Loucy (cell line): ENCODE data around the gene PNPLA6.

Source experiments
- H2AFZ ChIP-seq: fragments of 200-600 bp; sonication (generic); 2 replicates; pipeline ENCODE4 v1.6.0; 2016; ENCODE audit warnings: antibody characterized with exemption, mild to moderate bottlenecking, low read length, moderate library complexity
- H3F3A ChIP-seq: fragments of 200-600 bp; 2 replicates; pipeline ENCODE4 v1.6.0; 2016; ENCODE audit warnings: antibody characterized with exemption, low read depth, mild to moderate bottlenecking
- H3K27me3 ChIP-seq: fragments of 200-600 bp; sonication (generic); 2 replicates; pipeline ENCODE4 v1.6.1; 2014; ENCODE audit warnings: low read length, mild to moderate bottlenecking; ENCODE audit not compliant: insufficient read depth, poor library complexity, severe bottlenecking
- H3K36me3 ChIP-seq: fragments of 200-600 bp; sonication (generic); 2 replicates; pipeline ENCODE4 v1.6.1; 2016; ENCODE audit warnings: low read length; ENCODE audit not compliant: insufficient read depth
- H3K4me1 ChIP-seq: fragments of 200-600 bp; sonication (generic); 2 replicates; pipeline ENCODE4 v1.5.1; 2014; ENCODE audit warnings: low read length, mild to moderate bottlenecking; ENCODE audit not compliant: insufficient read depth, poor library complexity, severe bottlenecking
- H3K4me2 ChIP-seq: fragments of 200-600 bp; sonication (generic); 2 replicates; pipeline ENCODE4 v1.6.0; 2014; ENCODE audit warnings: antibody characterized with exemption, low read length, low read depth, mild to moderate bottlenecking; ENCODE audit not compliant: poor library complexity, severe bottlenecking
- H3K4me3 ChIP-seq: fragments of 200-600 bp; sonication (generic); 2 replicates; pipeline ENCODE4 v1.5.1; 2014; ENCODE audit warnings: low read length, mild to moderate bottlenecking, mixed read lengths; ENCODE audit not compliant: poor library complexity, severe bottlenecking
- H3K79me2 ChIP-seq: fragments of 200-600 bp; sonication (generic); 2 replicates; pipeline ENCODE4 v1.6.1; 2014; ENCODE audit warnings: low read length; ENCODE audit not compliant: insufficient read depth
- H3K9ac ChIP-seq: fragments of 200-600 bp; sonication (generic); 2 replicates; pipeline ENCODE4 v1.6.0; 2014; ENCODE audit warnings: mild to moderate bottlenecking, low read depth, low read length, moderate library complexity; ENCODE audit not compliant: poor library complexity, severe bottlenecking
- H3K9me2 ChIP-seq: fragments of 200-600 bp; sonication (generic); replicated peaks from 2 replicates; pipeline ENCODE4 v1.6.1; 2016; ENCODE audit warnings: low read depth, low read length, mixed read lengths
- H3K9me3 ChIP-seq: fragments of 200-600 bp; sonication (generic); 2 replicates; pipeline ENCODE4 v1.6.1; 2014; ENCODE audit warnings: mild to moderate bottlenecking, antibody characterized with exemption, low read length, low read depth; ENCODE audit not compliant: insufficient read depth
- H4K20me1 ChIP-seq: fragments of 200-600 bp; sonication (generic); 2 replicates; pipeline ENCODE4 v1.6.0; 2014; ENCODE audit warnings: antibody characterized with exemption, low read length, mild to moderate bottlenecking; ENCODE audit not compliant: insufficient read depth, poor library complexity, severe bottlenecking
- EZH2phosphoT487 ChIP-seq: fragments of 200-600 bp; IDR thresholded peaks from 2 replicates; pipeline ENCODE4 v1.6.1; 2018; ENCODE audit warnings: antibody characterized with exemption, mild to moderate bottlenecking, moderate library complexity, borderline replicate concordance
- TF ChIP-seq, protein P1 (sequence below): fragments of 200-600 bp; sonication (generic); conservative IDR thresholded peaks from 2 replicates; pipeline ENCODE4 v1.5.1; 2014; ENCODE audit warnings: mild to moderate bottlenecking, antibody characterized with exemption, low read length

The PNPLA6 gene

GRCh38 chr19:7505682-7506384 is 29.7 kb upstream of the PNPLA6 start:
- Histone ChIP-seq H3K4me3 (no peak overlapping the region), H3K27me3 (no peaks in the 10 kb centered on the region), H4K20me1 (no peaks in the 10 kb centered on the region), H2AFZ (no peak overlapping the region), H3K79me2 (no peaks in the 10 kb centered on the region), H3K4me1 (no peaks in the 10 kb centered on the region), H3K4me2 (no peak overlapping the region), H3K9me2 (no peaks in the 10 kb centered on the region), H3F3A (no peaks in the 10 kb centered on the region), H3K9me3 (no peaks in the 10 kb centered on the region), H3K36me3 (no peaks in the 10 kb centered on the region), H3K9ac (no peak overlapping the region)
- TF ChIP-seq, protein P1, sequence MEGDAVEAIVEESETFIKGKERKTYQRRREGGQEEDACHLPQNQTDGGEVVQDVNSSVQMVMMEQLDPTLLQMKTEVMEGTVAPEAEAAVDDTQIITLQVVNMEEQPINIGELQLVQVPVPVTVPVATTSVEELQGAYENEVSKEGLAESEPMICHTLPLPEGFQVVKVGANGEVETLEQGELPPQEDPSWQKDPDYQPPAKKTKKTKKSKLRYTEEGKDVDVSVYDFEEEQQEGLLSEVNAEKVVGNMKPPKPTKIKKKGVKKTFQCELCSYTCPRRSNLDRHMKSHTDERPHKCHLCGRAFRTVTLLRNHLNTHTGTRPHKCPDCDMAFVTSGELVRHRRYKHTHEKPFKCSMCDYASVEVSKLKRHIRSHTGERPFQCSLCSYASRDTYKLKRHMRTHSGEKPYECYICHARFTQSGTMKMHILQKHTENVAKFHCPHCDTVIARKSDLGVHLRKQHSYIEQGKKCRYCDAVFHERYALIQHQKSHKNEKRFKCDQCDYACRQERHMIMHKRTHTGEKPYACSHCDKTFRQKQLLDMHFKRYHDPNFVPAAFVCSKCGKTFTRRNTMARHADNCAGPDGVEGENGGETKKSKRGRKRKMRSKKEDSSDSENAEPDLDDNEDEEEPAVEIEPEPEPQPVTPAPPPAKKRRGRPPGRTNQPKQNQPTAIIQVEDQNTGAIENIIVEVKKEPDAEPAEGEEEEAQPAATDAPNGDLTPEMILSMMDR: no peak
- no peak for TF ChIP-seq EZH2phosphoT487

DNA sequence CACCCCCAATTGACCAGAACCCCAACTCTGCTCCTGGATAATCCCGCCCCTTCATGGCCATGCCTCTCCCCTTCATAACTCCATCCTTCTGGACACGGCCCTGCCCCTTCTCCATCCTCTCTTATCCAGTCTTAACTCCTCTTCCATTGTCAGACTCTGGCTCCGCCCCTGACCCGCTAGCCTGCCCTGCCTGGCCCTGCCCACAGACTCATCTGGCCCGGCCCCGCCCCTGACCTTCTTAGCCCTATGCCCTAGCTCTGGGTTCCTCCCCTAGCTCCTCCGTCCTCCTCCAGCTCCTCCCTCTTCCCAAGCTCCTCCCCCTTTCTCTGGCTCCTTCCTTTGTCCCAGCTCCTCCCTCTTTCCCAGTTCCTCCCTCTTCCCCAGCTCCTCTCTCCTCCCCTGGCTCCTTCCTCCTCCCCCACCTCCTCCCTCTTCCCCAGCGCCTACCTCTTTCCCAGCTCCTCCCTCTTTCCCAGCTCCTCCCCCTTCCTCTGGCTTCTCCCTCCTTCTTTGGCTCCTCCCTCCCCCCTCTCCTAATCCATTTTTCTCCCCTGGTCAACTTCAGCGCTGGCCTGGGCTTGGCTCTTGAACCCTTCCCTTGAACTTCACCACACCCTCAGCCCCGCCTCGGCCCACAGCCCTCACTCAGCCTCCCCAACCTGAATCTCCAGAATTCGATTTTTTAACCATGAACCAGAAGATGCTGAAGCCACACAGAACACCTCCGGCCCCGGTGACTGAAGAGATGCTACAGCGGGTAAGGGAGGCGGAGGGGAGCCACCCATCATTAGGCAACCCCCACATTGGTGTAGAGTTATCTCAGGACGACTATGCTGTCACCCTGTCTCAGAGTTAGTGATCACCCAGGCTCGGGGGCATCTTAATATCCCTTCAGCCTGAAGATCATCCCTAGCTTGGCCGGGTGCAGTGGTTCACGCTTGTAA is 28.9 kb upstream of the PNPLA6 start:
- Histone ChIP-seq H3K36me3 (no peaks in the 10 kb centered on the region), H3F3A (no peaks in the 10 kb centered on the region), H3K27me3 (no peaks in the 10 kb centered on the region), H3K4me1 (no peaks in the 10 kb centered on the region), H4K20me1 (no peaks in the 10 kb centered on the region), H3K79me2 (no peaks in the 10 kb centered on the region), H3K9ac (no peak overlapping the region), H2AFZ (no peak overlapping the region), H3K4me3 (no peak overlapping the region), H3K9me3 (no peaks in the 10 kb centered on the region), H3K9me2 (no peaks in the 10 kb centered on the region), H3K4me2 (no peak overlapping the region)
- TF ChIP-seq EZH2phosphoT487: no peak
- TF ChIP-seq, protein P1: no peak

- Histone ChIP-seq H3F3A (no peaks in the 10 kb centered on the region), H3K4me1 (no peaks in the 10 kb centered on the region), H2AFZ (no peak overlapping the region), H3K4me2 (no peak overlapping the region), H3K9me3 (no peaks in the 10 kb centered on the region), H4K20me1 (no peaks in the 10 kb centered on the region), H3K9ac (no peak overlapping the region), H3K79me2 (no peaks in the 10 kb centered on the region), H3K9me2 (no peaks in the 10 kb centered on the region), H3K27me3 (no peaks in the 10 kb centered on the region), H3K4me3 (no peak overlapping the region), H3K36me3 (no peaks in the 10 kb centered on the region)
- TF ChIP-seq EZH2phosphoT487: no peak
- TF ChIP-seq, protein P1: no peak
Measured at GRCh38 chr19:7507884-7508283, 27.6 kb upstream of the PNPLA6 start.
